ENCODE data around the gene PLS3.
"Not testable (repeated sequence)": the region's sequence is repeated elsewhere in the genome, so short reads cannot be mapped to it uniquely, and the experiment has no call there.

Gene PLS3

GRCh38 chrX:115606861-115607260 lies 45.9 kb downstream of the PLS3 start:
- no peak for DNase-seq (ENCODE audit: low read depth)

GRCh38 chrX:115609621-115610020 lies 48.6 kb downstream of the PLS3 start:
- DNase-seq (ENCODE audit: low read depth) = no peak

GRCh38 chrX:115616943-115617563 lies 56.1 kb downstream of the PLS3 start:
- DNase-seq (ENCODE audit: low read depth) = no peak

GRCh38 chrX:115622534-115622933 lies 61.6 kb downstream of the PLS3 start:
- DNase-seq (ENCODE audit: low read depth) = no peak

- no peak for DNase-seq (ENCODE audit: low read depth)
Measured at GRCh38 chrX:115624916-115625315, 63.9 kb downstream of the PLS3 start.

GRCh38 chrX:115625572-115626301 lies 64.8 kb downstream of the PLS3 start:
- no peak for DNase-seq (ENCODE audit: low read depth)

- DNase-seq (ENCODE audit: low read depth) = no peak
Measured at GRCh38 chrX:115630204-115630603, 69.2 kb downstream of the PLS3 start.

- no peak for DNase-seq (ENCODE audit: low read depth)
Measured at GRCh38 chrX:115632455-115632854, 71.5 kb downstream of the PLS3 start.

GRCh38 chrX:115633397-115633796 lies 72.4 kb downstream of the PLS3 start:
- DNase-seq (ENCODE audit: low read depth) = not testable (repeated sequence)

- no peak for DNase-seq (ENCODE audit: low read depth)
Measured at GRCh38 chrX:115639334-115639880, 78.4 kb downstream of the PLS3 start.

- DNase-seq (ENCODE audit: low read depth) = no peak
Measured at GRCh38 chrX:115642311-115642710, 81.3 kb downstream of the PLS3 start.

- no peak for DNase-seq (ENCODE audit: low read depth)
Measured at GRCh38 chrX:115642895-115643530, 82.0 kb downstream of the PLS3 start.

GRCh38 chrX:115644397-115644796 lies 83.4 kb downstream of the PLS3 start:
- DNase-seq (ENCODE audit: low read depth) = not testable (repeated sequence)

- no peak for DNase-seq (ENCODE audit: low read depth)
Measured at GRCh38 chrX:115649461-115650063, 88.6 kb downstream of the PLS3 start.

GRCh38 chrX:115650449-115650848 lies 89.5 kb downstream of the PLS3 start:
- no peak for DNase-seq (ENCODE audit: low read depth)

- DNase-seq (ENCODE audit: low read depth) = no peak
Measured at GRCh38 chrX:115650916-115651315, 89.9 kb downstream of the PLS3 start.

- DNase-seq (ENCODE audit: low read depth) = no peak
Measured at GRCh38 chrX:115652221-115652620, 91.2 kb downstream of the PLS3 start.

- DNase-seq (ENCODE audit: low read depth) = no peak
Measured at GRCh38 chrX:115665122-115665521, 104.1 kb downstream of the PLS3 start.

- DNase-seq (ENCODE audit: low read depth) = no peak
Measured at GRCh38 chrX:115679460-115679859, 118.5 kb downstream of the PLS3 start.

- DNase-seq (ENCODE audit: low read depth) = no peak
Measured at GRCh38 chrX:115687595-115687994, 126.6 kb downstream of the PLS3 start.

GRCh38 chrX:115689931-115690330 lies 129.0 kb downstream of the PLS3 start:
- DNase-seq (ENCODE audit: low read depth) = no peak

GRCh38 chrX:115690511-115691216 lies 129.7 kb downstream of the PLS3 start:
- DNase-seq (ENCODE audit: low read depth) = peak; percentile 0

Data from activated T-cell treated with anti-CD3 and anti-CD28 coated beads for 48 hours (primary cell).